ENCODE data around the gene CA12.

Gene CA12

DNA sequence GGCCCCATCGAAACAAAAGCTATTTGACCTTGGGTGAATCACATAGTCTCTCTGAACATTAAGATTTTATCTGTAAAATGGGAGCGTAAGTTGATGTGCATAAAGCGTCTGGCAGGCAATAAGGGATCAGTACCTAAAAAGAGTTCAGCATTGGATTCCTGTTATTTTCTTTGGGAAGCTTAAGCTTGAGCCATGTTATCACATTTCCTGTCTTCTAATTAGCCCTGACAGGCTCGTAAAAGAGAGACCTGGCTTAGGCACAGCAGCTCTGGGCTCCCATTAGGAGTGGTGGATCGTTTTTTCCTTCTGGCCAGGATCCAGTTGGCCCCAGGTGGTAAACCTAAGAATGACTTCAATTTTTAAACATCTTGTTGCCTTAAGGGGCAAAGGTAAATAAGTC, 26.0 kb upstream of the CA12 start:
- no peak overlapping the region for H3K27ac ChIP-seq
- H3K4me2 ChIP-seq (ENCODE audit: low read length): no peak overlapping the region
- H3K27me3 ChIP-seq (ENCODE audit: control insufficient read depth, insufficient read depth, low read length): no peaks in the 10 kb centered on the region
- H3K9ac ChIP-seq: no peak overlapping the region
- no peaks in the 10 kb centered on the region for H3K79me2 ChIP-seq
- H2AFZ ChIP-seq: no peak overlapping the region
- H3K36me3 ChIP-seq (ENCODE audit: control insufficient read depth, insufficient read depth, low read length): no peaks in the 10 kb centered on the region
- TF ChIP-seq, protein P1, sequence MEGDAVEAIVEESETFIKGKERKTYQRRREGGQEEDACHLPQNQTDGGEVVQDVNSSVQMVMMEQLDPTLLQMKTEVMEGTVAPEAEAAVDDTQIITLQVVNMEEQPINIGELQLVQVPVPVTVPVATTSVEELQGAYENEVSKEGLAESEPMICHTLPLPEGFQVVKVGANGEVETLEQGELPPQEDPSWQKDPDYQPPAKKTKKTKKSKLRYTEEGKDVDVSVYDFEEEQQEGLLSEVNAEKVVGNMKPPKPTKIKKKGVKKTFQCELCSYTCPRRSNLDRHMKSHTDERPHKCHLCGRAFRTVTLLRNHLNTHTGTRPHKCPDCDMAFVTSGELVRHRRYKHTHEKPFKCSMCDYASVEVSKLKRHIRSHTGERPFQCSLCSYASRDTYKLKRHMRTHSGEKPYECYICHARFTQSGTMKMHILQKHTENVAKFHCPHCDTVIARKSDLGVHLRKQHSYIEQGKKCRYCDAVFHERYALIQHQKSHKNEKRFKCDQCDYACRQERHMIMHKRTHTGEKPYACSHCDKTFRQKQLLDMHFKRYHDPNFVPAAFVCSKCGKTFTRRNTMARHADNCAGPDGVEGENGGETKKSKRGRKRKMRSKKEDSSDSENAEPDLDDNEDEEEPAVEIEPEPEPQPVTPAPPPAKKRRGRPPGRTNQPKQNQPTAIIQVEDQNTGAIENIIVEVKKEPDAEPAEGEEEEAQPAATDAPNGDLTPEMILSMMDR (IDR thresholded peaks at IDR 0.05): no peak
- no peaks in the 10 kb centered on the region for H3K9me3 ChIP-seq (ENCODE audit: control insufficient read depth, low read length)
- no peak overlapping the region for H3K4me3 ChIP-seq (ENCODE audit: low read depth, low read length)
- no peaks in the 10 kb centered on the region for H3K4me1 ChIP-seq

DNA sequence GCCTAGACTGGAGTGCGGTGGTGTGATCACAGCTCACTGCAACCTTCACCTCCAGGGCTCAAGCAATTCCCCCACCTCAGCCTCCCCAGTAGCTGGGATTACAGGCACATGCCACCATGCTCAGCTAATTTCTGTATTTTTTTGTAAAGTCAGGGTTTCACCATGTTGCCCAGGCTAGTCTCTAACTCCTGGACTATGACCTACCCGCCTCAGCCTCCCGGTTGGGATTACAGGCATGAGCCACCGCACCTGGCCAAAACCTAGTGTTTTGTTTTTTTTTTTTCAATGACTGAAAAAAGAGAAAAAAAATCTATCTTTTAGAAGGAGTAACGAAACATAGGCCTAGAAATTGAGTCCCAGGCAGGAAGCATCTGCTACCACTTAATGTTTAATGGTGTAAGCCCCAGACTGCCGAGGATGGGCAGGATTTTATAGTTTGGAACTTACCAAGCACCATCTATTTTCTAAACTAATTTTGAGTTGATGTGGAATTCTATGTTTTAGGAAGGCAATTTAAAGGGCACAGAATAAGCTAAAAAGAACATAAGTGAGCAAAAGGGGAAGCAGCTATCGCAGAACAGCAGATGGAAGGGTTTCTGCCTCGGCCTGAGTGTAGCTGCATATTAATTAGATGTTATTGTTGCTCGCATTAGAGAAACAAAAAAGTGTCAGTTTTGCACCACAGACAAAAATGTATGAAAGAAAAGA, 24.2 kb upstream of the CA12 start:
- Histone ChIP-seq H3K9ac (no peak overlapping the region), H3K36me3 (ENCODE audit: control insufficient read depth, insufficient read depth, low read length) (no peaks in the 10 kb centered on the region), H3K4me2 (ENCODE audit: low read length) (no peak overlapping the region), H3K4me3 (ENCODE audit: low read depth, low read length) (no peak overlapping the region), H3K27ac (no peak overlapping the region), H3K79me2 (no peaks in the 10 kb centered on the region), H3K4me1 (no peaks in the 10 kb centered on the region), H3K9me3 (ENCODE audit: control insufficient read depth, low read length) (no peaks in the 10 kb centered on the region), H3K27me3 (ENCODE audit: control insufficient read depth, insufficient read depth, low read length) (no peaks in the 10 kb centered on the region), H2AFZ (no peak overlapping the region)
- TF ChIP-seq, protein P1 (IDR thresholded peaks at IDR 0.05): no peak

DNA sequence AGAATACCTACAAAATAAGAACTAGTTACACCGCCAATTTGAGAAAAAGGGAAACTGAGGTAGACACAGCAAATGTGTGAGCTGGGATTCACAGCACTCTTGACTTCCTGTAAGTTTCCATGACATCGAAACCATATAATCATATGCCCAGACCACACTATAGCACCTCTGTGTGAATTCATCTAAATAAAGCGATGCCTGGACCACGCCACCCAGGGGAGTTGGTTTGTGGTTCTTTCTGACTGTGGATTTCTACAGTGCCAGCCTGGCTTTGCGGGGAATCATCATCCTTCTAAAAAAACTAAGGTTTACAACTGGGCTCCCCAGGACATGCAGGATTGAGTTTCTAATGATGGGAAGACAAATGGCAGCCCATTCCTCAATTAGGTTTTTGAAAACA, 23.5 kb upstream of the CA12 start:
- TF ChIP-seq, protein P1 (IDR thresholded peaks at IDR 0.05): no peak
- H2AFZ ChIP-seq: no peak overlapping the region

DNA sequence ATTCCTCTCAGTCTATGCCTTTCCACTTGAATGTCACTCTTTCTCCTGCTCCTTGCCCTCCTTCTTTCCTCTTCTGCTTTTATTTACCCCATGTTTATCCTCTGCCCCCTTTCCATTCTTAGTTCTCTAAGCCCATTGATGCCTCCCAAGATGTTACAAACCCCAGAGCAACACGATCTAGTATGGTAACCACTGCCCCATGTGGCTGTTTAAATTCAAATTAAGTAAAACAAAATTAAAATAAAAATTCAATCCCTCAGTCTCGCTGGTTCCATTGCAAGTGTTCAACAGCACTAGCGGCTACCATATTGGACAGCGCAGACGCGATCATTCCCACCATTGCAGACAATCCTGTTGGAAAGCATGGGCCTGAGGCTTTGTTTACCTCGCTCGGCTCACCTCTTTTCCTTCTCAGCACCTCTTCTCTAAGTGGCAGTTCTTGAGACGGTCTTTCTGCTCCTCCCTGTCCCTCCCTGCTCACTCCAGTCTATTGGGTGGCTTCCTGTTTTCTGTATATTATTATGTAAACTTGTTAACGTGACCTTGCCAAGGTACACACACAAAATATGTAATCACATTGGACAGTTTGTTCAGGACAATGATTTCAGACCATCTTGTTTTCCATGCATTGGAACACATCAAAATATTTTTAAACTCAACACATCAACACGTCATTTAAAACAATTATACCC, 21.8 kb upstream of the CA12 start:
- Histone ChIP-seq H2AFZ (no peak overlapping the region), H3K36me3 (ENCODE audit: control insufficient read depth, insufficient read depth, low read length) (no peaks in the 10 kb centered on the region), H3K27me3 (ENCODE audit: control insufficient read depth, insufficient read depth, low read length) (no peaks in the 10 kb centered on the region), H3K27ac (no peak overlapping the region), H3K9me3 (ENCODE audit: control insufficient read depth, low read length) (no peaks in the 10 kb centered on the region), H3K4me3 (ENCODE audit: low read depth, low read length) (no peak overlapping the region), H3K4me1 (no peaks in the 10 kb centered on the region), H3K4me2 (ENCODE audit: low read length) (no peak overlapping the region), H3K79me2 (no peaks in the 10 kb centered on the region), H3K9ac (no peak overlapping the region)
- TF ChIP-seq, protein P1 (IDR thresholded peaks at IDR 0.05): no peak

More for the DNA sequence above, 23.5 kb upstream of the CA12 start:
- no peak overlapping the region for H3K4me3 ChIP-seq (ENCODE audit: low read depth, low read length)
- no peaks in the 10 kb centered on the region for H3K27me3 ChIP-seq (ENCODE audit: control insufficient read depth, insufficient read depth, low read length)
- H3K9me3 ChIP-seq (ENCODE audit: control insufficient read depth, low read length): no peaks in the 10 kb centered on the region
- no peaks in the 10 kb centered on the region for H3K79me2 ChIP-seq
- no peak overlapping the region for H3K4me2 ChIP-seq (ENCODE audit: low read length)
- no peaks in the 10 kb centered on the region for H3K4me1 ChIP-seq
- H3K27ac ChIP-seq: no peak overlapping the region
- no peaks in the 10 kb centered on the region for H3K36me3 ChIP-seq (ENCODE audit: control insufficient read depth, insufficient read depth, low read length)
- H3K9ac ChIP-seq: no peak overlapping the region
